ENCODE results near the gene SLC39A5. TPM values are rescaled to one million over a fixed set of nuclear protein-coding genes. Genes with fewer than 3 reads are reported as not detected.

SLC39A5 gene
- total RNA-seq, 1 experiment from 2014 or later: not detected

DNA sequence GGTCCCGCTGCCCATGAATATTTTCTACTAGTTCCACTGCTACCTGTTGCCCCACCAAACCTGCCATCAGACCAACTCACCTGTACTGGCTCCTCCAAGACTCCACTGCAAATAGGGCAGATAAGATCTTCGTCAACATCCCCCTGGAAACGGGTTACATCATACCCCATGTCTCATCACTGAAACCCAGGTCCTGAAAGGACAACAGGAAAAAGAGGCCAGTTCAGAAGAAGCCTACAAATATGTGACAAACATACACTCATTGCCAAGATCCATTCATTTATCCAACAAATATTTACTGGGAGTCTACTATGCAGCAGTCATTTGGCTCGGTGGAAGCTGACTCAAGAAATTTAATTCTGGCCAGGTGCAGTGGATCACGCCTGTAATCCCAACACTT is 16.0 kb upstream of the SLC39A5 start:
- H3K18ac ChIP-seq (ENCODE audit: insufficient read length, low read depth, low read length): no peak overlapping the region
- H2BK5ac ChIP-seq (ENCODE audit: insufficient read length, low read length): no peak overlapping the region
- H3K79me1 ChIP-seq (ENCODE audit: insufficient read depth, low read depth, low read length, poor library complexity, severe bottlenecking): peaks cover 3% of the 10 kb centered on the region
- H3K14ac ChIP-seq (ENCODE audit: insufficient read depth, low read length): no peak overlapping the region
- H3K4ac ChIP-seq (ENCODE audit: low read depth, low read length): no peak overlapping the region
- TF ChIP-seq, protein P1, sequence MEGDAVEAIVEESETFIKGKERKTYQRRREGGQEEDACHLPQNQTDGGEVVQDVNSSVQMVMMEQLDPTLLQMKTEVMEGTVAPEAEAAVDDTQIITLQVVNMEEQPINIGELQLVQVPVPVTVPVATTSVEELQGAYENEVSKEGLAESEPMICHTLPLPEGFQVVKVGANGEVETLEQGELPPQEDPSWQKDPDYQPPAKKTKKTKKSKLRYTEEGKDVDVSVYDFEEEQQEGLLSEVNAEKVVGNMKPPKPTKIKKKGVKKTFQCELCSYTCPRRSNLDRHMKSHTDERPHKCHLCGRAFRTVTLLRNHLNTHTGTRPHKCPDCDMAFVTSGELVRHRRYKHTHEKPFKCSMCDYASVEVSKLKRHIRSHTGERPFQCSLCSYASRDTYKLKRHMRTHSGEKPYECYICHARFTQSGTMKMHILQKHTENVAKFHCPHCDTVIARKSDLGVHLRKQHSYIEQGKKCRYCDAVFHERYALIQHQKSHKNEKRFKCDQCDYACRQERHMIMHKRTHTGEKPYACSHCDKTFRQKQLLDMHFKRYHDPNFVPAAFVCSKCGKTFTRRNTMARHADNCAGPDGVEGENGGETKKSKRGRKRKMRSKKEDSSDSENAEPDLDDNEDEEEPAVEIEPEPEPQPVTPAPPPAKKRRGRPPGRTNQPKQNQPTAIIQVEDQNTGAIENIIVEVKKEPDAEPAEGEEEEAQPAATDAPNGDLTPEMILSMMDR (conservative IDR thresholded peaks at IDR 0.05): no peak
- no peak overlapping the region for H3K23ac ChIP-seq (ENCODE audit: insufficient read length, low read depth, low read length)
- no peaks in the 10 kb centered on the region for H3K4me1 ChIP-seq (ENCODE audit: insufficient read depth, low read length)
- Mint-ChIP-seq H3K36me3 (ENCODE audit: insufficient read depth in 1 of 3, low read depth in 3 of 3) (peaks cover 49 to 83% (median 81%) of the 10 kb centered on the region in 3 experiments), H3K4me1 (no peaks in the 10 kb centered on the region), H3K4me3 (no peak overlapping the region), H3K9me3 (no peaks in the 10 kb centered on the region; a peak in 1 of 5 replicates), H3K27me3 (ENCODE audit: low read depth) (no peaks in the 10 kb centered on the region; the same call in 1 of the 2 replicates), H3K27ac (peak overlapping the region in 1 of 3 experiments; percentile 35; a peak in 1 of 7 replicates)
- no peak overlapping the region for H3K4me2 ChIP-seq (ENCODE audit: insufficient read depth, insufficient read length, low read length)
- H3K9me3 ChIP-seq (ENCODE audit: control insufficient read depth, low read depth, low read length): no peaks in the 10 kb centered on the region
- no peaks in the 10 kb centered on the region for H3K79me2 ChIP-seq (ENCODE audit: insufficient read depth, low read length)
- no peak for DNase-seq
- no peaks in the 10 kb centered on the region for H3K23me2 ChIP-seq (ENCODE audit: insufficient read length, low read depth, low read length, poor library complexity, severe bottlenecking)
- no peak overlapping the region for H2AFZ ChIP-seq (ENCODE audit: low read length)
- no peak overlapping the region for H2BK12ac ChIP-seq (ENCODE audit: insufficient read length, low read depth, low read length)
- no peak overlapping the region for H4K5ac ChIP-seq (ENCODE audit: insufficient read length, low read depth, low read length)
- H3T11ph ChIP-seq (ENCODE audit: low read length): no peak overlapping the region
- no peak overlapping the region for H3K9ac ChIP-seq (ENCODE audit: extremely low read depth, insufficient read length, low read length)
- H4K20me1 ChIP-seq (ENCODE audit: control insufficient read depth, insufficient read depth, insufficient read length): no peaks in the 10 kb centered on the region
- no peak overlapping the region for H2AK5ac ChIP-seq (ENCODE audit: insufficient read length, low read length)
- no peak overlapping the region for H2BK15ac ChIP-seq (ENCODE audit: low read depth, low read length)
- H3K27ac ChIP-seq (ENCODE audit: insufficient read length, low read depth, low read length): no peak overlapping the region
- no CpG with 5 or more reads among the region's 5 CpGs for WGBS (ENCODE audit: extremely low coverage, insufficient read length, low lambda C conversion rate)
- H3K27me3 ChIP-seq (ENCODE audit: insufficient read depth, low read length): no peaks in the 10 kb centered on the region
- H4K91ac ChIP-seq (ENCODE audit: insufficient read length, low read depth, low read length): no peak overlapping the region
- H4K8ac ChIP-seq (replicated peaks; ENCODE audit: insufficient read length, low read depth, low read length): no peak overlapping the region
- no peak overlapping the region for H3K56ac ChIP-seq (ENCODE audit: insufficient read length, low read depth, low read length)
- H2BK20ac ChIP-seq (ENCODE audit: low read depth, low read length, poor library complexity, severe bottlenecking): no peak overlapping the region
- no peak overlapping the region for H2BK120ac ChIP-seq (ENCODE audit: low read depth, low read length, poor library complexity, severe bottlenecking)

Measured in H9 (cell line).